ENCODE measurements around the gene WASF2.
"Not testable (repeated sequence)": the region's sequence is repeated elsewhere in the genome, so short reads cannot be mapped to it uniquely, and the experiment has no call there.

Gene WASF2, protein sequence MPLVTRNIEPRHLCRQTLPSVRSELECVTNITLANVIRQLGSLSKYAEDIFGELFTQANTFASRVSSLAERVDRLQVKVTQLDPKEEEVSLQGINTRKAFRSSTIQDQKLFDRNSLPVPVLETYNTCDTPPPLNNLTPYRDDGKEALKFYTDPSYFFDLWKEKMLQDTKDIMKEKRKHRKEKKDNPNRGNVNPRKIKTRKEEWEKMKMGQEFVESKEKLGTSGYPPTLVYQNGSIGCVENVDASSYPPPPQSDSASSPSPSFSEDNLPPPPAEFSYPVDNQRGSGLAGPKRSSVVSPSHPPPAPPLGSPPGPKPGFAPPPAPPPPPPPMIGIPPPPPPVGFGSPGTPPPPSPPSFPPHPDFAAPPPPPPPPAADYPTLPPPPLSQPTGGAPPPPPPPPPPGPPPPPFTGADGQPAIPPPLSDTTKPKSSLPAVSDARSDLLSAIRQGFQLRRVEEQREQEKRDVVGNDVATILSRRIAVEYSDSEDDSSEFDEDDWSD

DNA sequence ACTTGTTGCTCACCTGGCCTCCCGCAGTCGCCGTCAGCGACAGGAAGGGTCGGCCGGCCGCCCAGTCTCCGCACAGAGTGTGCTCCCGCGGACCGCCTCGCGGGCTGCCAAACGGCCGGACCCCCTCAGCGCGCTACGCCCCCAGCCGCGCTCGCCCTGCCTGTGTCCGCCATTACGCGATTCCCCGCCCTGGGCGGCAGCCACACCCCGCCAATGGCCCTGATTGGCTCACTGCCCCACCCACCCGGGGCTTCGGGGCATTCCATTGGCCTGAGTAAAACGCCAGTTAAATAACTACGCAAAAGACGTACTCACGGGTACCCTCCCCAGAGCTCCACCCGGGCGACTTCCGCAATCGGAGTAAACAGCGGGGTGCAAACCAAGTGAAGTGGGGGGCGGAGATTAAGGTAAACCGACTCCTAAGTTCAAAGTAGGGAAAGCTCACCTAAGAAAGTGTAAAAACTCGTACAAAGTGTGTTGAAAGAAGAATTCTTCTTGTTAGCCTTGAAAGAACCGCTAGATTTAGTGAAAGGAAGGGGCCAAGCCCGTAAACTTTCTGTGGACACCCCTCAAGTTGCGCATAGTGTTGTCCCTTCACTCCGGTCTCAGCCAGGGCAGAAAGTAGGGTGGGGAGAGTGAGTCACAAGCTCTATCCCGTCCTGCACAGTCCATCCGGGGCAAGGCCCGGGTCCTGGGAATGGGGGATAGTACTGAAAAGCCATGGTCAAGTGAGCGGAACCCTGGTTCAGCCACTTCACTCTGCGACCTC is at the start of gene WASF2:
Gene WASF2 (minus strand): TSS at position 195 of the 769 bp plus-strand sequence. CDS start 61,277 bp downstream, outside the sequence.
- Histone ChIP-seq H3K4me3 (ENCODE audit: low read length) (peak within 1 kb of the TSS; percentile 88), H3K9me3 (ENCODE audit: low read length) (no peaks in the 10 kb centered on the region), H3K4me1 (ENCODE audit: insufficient read depth, low read length) (peaks cover 21% of the 10 kb centered on the region), H3K27me3 (ENCODE audit: insufficient read depth, low read length) (no peaks in the 10 kb centered on the region), H3K36me3 (ENCODE audit: insufficient read depth, low read length) (no peaks in the 10 kb centered on the region), H2AFZ (ENCODE audit: low read depth, low read length) (peak within 1 kb of the TSS; percentile 53)

GRCh38 chr1:27538793-27539192 is 48.8 kb upstream of the WASF2 start:
- Histone ChIP-seq H3K9me3 (ENCODE audit: low read length) (no peaks in the 10 kb centered on the region), H3K4me3 (ENCODE audit: low read length) (no peak overlapping the region), H2AFZ (ENCODE audit: low read depth, low read length) (no peak overlapping the region), H3K36me3 (ENCODE audit: insufficient read depth, low read length) (peaks cover 11% of the 10 kb centered on the region), H3K4me1 (ENCODE audit: insufficient read depth, low read length) (peaks cover 40% of the 10 kb centered on the region), H3K27me3 (ENCODE audit: insufficient read depth, low read length) (no peaks in the 10 kb centered on the region)

DNA sequence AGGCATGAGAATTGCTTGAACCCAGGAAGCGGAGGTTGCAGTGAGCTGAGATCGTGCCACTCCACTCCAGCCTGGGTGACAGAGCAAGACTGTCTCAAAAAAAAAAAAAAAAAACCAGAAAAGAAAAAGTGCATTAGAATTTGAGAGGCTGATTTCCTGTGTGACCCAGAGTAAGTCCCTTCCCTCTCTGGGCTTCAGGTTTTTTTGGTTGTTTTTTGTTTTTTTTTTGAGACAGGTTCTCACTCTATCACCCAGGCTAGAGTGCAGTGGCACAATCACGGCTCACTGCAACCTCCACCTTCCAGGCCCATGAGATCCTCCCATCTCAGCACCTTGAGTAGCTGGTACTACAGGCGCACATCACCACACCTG is 48.3 kb upstream of the WASF2 start:
- not testable (repeated sequence) for H3K4me3 ChIP-seq (ENCODE audit: low read length); H2AFZ ChIP-seq (ENCODE audit: low read depth, low read length); H3K9me3 ChIP-seq (ENCODE audit: low read length); H3K27me3 ChIP-seq (ENCODE audit: insufficient read depth, low read length)
- Histone ChIP-seq H3K4me1 (ENCODE audit: insufficient read depth, low read length) (peaks cover 36% of the 10 kb centered on the region), H3K36me3 (ENCODE audit: insufficient read depth, low read length) (peaks cover 16% of the 10 kb centered on the region)

DNA sequence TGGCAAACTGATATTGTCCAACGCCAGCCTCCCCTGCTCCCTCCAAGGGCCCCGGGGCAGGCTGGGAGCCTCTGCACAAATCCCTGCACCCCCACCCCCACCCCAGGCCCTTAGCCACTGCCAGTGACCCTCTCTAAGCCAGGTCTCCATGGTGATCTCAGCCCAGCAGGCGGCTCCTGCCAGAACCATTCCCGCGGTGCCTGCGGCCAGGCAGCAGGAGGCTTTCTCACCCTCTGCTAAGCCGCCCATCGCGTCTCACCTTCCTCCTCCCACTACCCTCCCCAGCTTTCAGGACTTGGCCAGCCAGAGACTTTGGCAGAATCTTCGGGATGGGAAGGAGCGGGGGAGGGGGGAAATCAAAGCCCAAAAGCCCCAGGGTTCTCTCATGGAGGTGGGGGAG is 46.8 kb upstream of the WASF2 start:
- H2AFZ ChIP-seq (ENCODE audit: low read depth, low read length) = no peak overlapping the region
- no peak overlapping the region for H3K4me3 ChIP-seq (ENCODE audit: low read length)
- no peaks in the 10 kb centered on the region for H3K9me3 ChIP-seq (ENCODE audit: low read length)
- H3K27me3 ChIP-seq (ENCODE audit: insufficient read depth, low read length) = no peaks in the 10 kb centered on the region
- peaks cover 18% of the 10 kb centered on the region for H3K36me3 ChIP-seq (ENCODE audit: insufficient read depth, low read length)
- H3K4me1 ChIP-seq (ENCODE audit: insufficient read depth, low read length) = peaks cover 27% of the 10 kb centered on the region

GRCh38 chr1:27536010-27536757 is 46.2 kb upstream of the WASF2 start:
- no peaks in the 10 kb centered on the region for H3K27me3 ChIP-seq (ENCODE audit: insufficient read depth, low read length)
- H3K4me1 ChIP-seq (ENCODE audit: insufficient read depth, low read length) = peaks cover 27% of the 10 kb centered on the region
- H3K36me3 ChIP-seq (ENCODE audit: insufficient read depth, low read length) = peaks cover 18% of the 10 kb centered on the region
- no peaks in the 10 kb centered on the region for H3K9me3 ChIP-seq (ENCODE audit: low read length)
- no peak overlapping the region for H3K4me3 ChIP-seq (ENCODE audit: low read length)
- no peak overlapping the region for H2AFZ ChIP-seq (ENCODE audit: low read depth, low read length)

DNA sequence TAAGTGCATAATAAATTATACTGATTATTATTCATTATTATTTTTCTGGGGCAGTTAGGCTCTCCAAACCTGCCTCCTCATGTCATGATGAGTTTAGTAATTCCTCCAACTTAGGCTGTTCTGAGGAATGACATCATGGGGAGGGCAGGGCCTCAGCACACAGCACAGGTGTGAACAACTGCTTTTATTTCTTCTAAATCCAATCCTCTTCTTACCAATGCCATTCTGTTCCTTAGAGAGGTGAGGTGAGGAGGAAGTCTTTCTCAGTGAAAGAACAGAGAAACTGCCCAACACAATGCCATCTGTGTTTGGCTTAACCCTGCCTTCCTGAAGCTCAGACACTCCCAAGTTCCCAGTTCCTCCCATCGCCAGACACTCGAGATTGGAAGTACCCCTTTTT is 45.4 kb upstream of the WASF2 start:
- Histone ChIP-seq H3K36me3 (ENCODE audit: insufficient read depth, low read length) (peaks cover 18% of the 10 kb centered on the region), H3K4me3 (ENCODE audit: low read length) (no peak overlapping the region), H3K9me3 (ENCODE audit: low read length) (no peaks in the 10 kb centered on the region), H3K4me1 (ENCODE audit: insufficient read depth, low read length) (peaks cover 27% of the 10 kb centered on the region), H2AFZ (ENCODE audit: low read depth, low read length) (no peak overlapping the region), H3K27me3 (ENCODE audit: insufficient read depth, low read length) (no peaks in the 10 kb centered on the region)

GRCh38 chr1:27531959-27532685 is 42.2 kb upstream of the WASF2 start:
- H3K9me3 ChIP-seq (ENCODE audit: low read length) = no peaks in the 10 kb centered on the region
- H3K27me3 ChIP-seq (ENCODE audit: insufficient read depth, low read length) = no peaks in the 10 kb centered on the region
- no peak overlapping the region for H2AFZ ChIP-seq (ENCODE audit: low read depth, low read length)
- peaks cover 15% of the 10 kb centered on the region for H3K36me3 ChIP-seq (ENCODE audit: insufficient read depth, low read length)
- H3K4me3 ChIP-seq (ENCODE audit: low read length) = no peak overlapping the region
- peaks cover 43% of the 10 kb centered on the region for H3K4me1 ChIP-seq (ENCODE audit: insufficient read depth, low read length)

- Histone ChIP-seq H2AFZ (ENCODE audit: low read depth, low read length) (no peak overlapping the region), H3K27me3 (ENCODE audit: insufficient read depth, low read length) (no peaks in the 10 kb centered on the region), H3K4me1 (ENCODE audit: insufficient read depth, low read length) (peaks cover 44% of the 10 kb centered on the region), H3K9me3 (ENCODE audit: low read length) (no peaks in the 10 kb centered on the region), H3K4me3 (ENCODE audit: low read length) (no peak overlapping the region), H3K36me3 (ENCODE audit: insufficient read depth, low read length) (peaks cover 11% of the 10 kb centered on the region)
Observed at GRCh38 chr1:27530192-27530591, 40.2 kb upstream of the WASF2 start.

GRCh38 chr1:27529704-27530018 is 39.7 kb upstream of the WASF2 start:
- H3K9me3 ChIP-seq (ENCODE audit: low read length) = no peaks in the 10 kb centered on the region
- H3K36me3 ChIP-seq (ENCODE audit: insufficient read depth, low read length) = peaks cover 11% of the 10 kb centered on the region
- peaks cover 46% of the 10 kb centered on the region for H3K4me1 ChIP-seq (ENCODE audit: insufficient read depth, low read length)
- H2AFZ ChIP-seq (ENCODE audit: low read depth, low read length) = no peak overlapping the region
- no peaks in the 10 kb centered on the region for H3K27me3 ChIP-seq (ENCODE audit: insufficient read depth, low read length)
- H3K4me3 ChIP-seq (ENCODE audit: low read length) = no peak overlapping the region

GRCh38 chr1:27528818-27529703 is 39.1 kb upstream of the WASF2 start:
- peaks cover 51% of the 10 kb centered on the region for H3K4me1 ChIP-seq (ENCODE audit: insufficient read depth, low read length)
- no peak overlapping the region for H3K4me3 ChIP-seq (ENCODE audit: low read length)
- H3K36me3 ChIP-seq (ENCODE audit: insufficient read depth, low read length) = peaks cover 10% of the 10 kb centered on the region
- no peaks in the 10 kb centered on the region for H3K9me3 ChIP-seq (ENCODE audit: low read length)
- no peaks in the 10 kb centered on the region for H3K27me3 ChIP-seq (ENCODE audit: insufficient read depth, low read length)
- H2AFZ ChIP-seq (ENCODE audit: low read depth, low read length) = no peak overlapping the region

DNA sequence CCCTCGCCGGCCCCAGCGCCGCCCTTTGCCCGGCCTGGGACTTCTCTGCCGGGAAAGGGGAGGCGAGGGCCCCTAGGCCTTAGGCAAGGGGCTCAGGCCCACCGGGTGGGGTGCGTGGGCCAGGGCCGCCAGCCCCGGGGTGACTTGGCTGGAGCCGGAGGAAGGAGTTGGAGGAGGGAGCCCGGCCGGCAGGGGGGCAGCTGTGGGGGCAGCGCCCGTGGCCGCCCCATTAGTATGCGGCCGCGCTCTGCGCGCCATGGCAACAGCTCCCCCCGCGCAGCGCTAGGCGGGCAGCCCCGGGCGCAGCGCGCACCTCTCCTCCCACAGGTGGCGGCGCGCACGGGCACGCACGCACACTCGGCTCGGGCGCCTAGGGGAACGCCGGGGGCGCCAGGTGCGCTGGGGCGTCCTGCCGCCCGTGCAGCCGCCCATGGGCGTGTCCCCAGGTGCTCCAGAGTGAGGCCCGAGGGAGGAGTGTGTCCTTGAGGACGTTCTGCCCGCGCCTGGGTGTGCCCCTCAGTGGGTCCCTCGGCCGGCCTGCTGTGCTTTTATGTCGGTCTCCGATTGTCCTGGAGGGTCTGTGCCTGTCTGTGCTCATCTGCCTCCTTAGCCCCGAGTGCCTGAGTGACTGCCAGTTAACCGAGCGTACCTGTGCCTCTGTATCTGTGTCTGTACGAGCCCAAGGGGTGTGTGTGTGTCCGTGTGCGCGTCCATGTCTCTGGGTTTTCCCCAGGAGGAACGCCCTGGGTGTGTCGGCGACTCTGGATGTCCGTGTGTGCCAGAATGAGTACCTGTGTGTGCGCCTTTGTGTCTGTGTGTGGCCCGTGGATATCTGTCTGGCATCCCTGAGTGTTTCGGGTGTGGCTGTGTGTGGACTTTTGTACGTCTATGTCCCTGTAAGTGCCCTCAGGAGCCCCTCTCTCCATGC is 38.2 kb upstream of the WASF2 start:
- Histone ChIP-seq H3K9me3 (ENCODE audit: low read length) (no peaks in the 10 kb centered on the region), H3K4me3 (ENCODE audit: low read length) (peak overlapping the region; percentile 34), H3K36me3 (ENCODE audit: insufficient read depth, low read length) (peaks cover 1% of the 10 kb centered on the region), H3K27me3 (ENCODE audit: insufficient read depth, low read length) (no peaks in the 10 kb centered on the region), H3K4me1 (ENCODE audit: insufficient read depth, low read length) (peaks cover 60% of the 10 kb centered on the region), H2AFZ (ENCODE audit: low read depth, low read length) (no peak overlapping the region)
